Measurements from ENCODE around the gene ANO7.

The ANO7 gene

DNA sequence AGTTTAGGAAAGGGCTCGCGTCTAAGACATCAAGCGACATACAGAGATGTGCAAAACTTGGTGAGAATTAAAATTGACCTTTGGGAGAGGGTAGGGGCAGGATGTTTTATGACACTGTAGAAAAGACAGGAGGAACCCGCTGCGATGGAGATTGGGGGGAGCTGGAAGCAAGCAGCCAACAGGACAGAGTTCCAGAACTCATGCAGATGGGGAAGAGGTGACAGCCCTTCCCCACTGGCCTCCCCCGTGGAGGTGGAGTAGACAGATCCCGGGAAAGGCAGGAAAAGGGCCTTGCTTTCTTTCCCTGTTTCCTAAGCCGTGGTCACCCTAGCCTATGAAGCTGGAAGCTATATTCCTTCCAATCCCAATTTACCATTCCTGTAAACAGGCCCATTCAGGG lies 39.1 kb downstream of the ANO7 start:
- TF ChIP-seq, protein P1, sequence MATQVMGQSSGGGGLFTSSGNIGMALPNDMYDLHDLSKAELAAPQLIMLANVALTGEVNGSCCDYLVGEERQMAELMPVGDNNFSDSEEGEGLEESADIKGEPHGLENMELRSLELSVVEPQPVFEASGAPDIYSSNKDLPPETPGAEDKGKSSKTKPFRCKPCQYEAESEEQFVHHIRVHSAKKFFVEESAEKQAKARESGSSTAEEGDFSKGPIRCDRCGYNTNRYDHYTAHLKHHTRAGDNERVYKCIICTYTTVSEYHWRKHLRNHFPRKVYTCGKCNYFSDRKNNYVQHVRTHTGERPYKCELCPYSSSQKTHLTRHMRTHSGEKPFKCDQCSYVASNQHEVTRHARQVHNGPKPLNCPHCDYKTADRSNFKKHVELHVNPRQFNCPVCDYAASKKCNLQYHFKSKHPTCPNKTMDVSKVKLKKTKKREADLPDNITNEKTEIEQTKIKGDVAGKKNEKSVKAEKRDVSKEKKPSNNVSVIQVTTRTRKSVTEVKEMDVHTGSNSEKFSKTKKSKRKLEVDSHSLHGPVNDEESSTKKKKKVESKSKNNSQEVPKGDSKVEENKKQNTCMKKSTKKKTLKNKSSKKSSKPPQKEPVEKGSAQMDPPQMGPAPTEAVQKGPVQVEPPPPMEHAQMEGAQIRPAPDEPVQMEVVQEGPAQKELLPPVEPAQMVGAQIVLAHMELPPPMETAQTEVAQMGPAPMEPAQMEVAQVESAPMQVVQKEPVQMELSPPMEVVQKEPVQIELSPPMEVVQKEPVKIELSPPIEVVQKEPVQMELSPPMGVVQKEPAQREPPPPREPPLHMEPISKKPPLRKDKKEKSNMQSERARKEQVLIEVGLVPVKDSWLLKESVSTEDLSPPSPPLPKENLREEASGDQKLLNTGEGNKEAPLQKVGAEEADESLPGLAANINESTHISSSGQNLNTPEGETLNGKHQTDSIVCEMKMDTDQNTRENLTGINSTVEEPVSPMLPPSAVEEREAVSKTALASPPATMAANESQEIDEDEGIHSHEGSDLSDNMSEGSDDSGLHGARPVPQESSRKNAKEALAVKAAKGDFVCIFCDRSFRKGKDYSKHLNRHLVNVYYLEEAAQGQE (IDR thresholded peaks at IDR 0.05; ENCODE audit: insufficient read depth in 1 of 2, low read depth in 2 of 2, low read length in 2 of 2), result no peak
- TF ChIP-seq POLR2AphosphoS5 (IDR thresholded peaks at IDR 0.05; ENCODE audit: low read depth, low read length) (no peak; the same call in 1 of the 2 replicates), SIN3A (IDR thresholded peaks at IDR 0.05; ENCODE audit: borderline replicate concordance, insufficient read depth, low read length) (no peak), TAF1 (IDR thresholded peaks at IDR 0.05; ENCODE audit: borderline replicate concordance, insufficient read depth, low read length) (no peak), FOXP2 (optimal IDR thresholded peaks at IDR 0.05; ENCODE audit: borderline replicate concordance, extremely low read depth, extremely low read length, insufficient read depth) (no peak)

DNA sequence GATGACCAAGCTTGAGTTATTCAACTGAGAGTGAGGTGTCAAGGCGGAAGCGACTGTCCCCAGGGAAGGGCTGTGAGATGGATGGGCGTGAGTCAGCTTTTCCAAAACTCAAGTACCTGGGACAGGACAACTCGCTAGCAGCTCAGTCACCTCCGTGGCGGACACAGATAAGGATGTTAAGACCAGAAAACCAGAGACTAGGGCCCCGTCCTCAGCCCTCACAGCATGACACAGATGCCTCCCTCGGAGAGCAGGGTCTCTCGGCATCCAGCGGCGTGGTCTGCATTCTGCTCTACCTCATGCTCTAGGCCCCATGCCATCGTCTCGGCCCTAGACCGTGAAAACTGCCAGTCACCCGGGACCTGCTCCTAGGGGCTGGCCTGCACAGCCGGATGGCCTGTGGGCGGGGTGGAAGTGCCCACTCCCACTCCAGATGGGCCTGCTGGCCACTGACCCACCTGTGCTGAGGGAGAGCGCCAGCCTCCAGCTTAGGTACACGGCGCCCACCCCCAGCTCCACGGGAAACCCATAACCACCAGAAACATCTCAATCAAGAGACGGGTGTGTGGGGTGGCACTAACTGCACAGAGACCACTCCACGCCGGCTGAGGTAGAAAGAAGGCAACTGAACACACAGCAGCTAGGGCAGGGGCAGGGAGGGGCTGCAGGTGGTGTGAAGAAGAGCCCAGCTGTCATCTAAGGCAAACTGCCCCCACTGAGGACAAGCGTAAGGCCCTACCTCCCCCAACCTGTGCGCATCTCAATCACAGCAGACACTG lies 39.8 kb downstream of the ANO7 start:
- TF ChIP-seq FOXP2 (optimal IDR thresholded peaks at IDR 0.05; ENCODE audit: borderline replicate concordance, extremely low read depth, extremely low read length, insufficient read depth), result no peak
- peak; percentile 46; the same call in 1 of the 2 replicates for TF ChIP-seq POLR2AphosphoS5 (IDR thresholded peaks at IDR 0.05; ENCODE audit: low read depth, low read length)

DNA sequence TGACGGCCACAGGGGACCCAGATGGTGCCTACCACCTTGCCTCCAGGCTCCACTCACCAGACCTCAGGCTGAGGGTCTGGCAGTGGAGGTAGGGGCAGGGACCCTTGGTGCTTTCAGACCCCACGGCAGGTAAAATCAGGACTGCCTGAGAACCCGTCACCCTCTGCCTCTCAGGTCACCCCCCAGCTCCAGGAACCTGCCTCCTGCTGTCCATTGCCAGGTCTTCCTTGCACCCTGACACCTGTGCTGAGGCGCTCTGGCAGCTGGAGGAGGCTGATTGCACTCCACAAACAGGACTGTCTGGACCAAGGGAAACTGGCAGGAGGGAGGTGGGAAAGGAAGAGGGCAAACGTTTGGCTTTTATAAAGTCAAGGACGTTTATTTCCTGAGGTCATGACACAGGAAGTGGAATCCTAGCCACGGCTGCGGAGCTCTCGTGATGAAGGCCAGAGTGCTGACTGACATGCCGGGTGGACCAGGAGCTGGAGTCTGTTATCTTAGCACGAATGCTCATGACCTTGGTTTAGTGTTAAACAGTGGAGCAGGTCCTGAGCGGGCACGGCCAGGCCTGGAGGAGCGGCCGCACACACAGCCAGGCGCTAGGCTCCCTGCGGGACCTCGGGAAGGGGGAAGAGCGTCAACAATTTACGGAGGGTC lies 40.5 kb downstream of the ANO7 start:
- TF ChIP-seq SIN3A (IDR thresholded peaks at IDR 0.05; ENCODE audit: borderline replicate concordance, insufficient read depth, low read length) (no peak), TAF1 (IDR thresholded peaks at IDR 0.05; ENCODE audit: borderline replicate concordance, insufficient read depth, low read length) (no peak), POLR2AphosphoS5 (IDR thresholded peaks at IDR 0.05; ENCODE audit: low read depth, low read length) (no peak), FOXP2 (optimal IDR thresholded peaks at IDR 0.05; ENCODE audit: borderline replicate concordance, extremely low read depth, extremely low read length, insufficient read depth) (no peak)
- TF ChIP-seq, protein P1 (IDR thresholded peaks at IDR 0.05; ENCODE audit: insufficient read depth in 1 of 2, low read depth in 2 of 2, low read length in 2 of 2), result no peak

DNA sequence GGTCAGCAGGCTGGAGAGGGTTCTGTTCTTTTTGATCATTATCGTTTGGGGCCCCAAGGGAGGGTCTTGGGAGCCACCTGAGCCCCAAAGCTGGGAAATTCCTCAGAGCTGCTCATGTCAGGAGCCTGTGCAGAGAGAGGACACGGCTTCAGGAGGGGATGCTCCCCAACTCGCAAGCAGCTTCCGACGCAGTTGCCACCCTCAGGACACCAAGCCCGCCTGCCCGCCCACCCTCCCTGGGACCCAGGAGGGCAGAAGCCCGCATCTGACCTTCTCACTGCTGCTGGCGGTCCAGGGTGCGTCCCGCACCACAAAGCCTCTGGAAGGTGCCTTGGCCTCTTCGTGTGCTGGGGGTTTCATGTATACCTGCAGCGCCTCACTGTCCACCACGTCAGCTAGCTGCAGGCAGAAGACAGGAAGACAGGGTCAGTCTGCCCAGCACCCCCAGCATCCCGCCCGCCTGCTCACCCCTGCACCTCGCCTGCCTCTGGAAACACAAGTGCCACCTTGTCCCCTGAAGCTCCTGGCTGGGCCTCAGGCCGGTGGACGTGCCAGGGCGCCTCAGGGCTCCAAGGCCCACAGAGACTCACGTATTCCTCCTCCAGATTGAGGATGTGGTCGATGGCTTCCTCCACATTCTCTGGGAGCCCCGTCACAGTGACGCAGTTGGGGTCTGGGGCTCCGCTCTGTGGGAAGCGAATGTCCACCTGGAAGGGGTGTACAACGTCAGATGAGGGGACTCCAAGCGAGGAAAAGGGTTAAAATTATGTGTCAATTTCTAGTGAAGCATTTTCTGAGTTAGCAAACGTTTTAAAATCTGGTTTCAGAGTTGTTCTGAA lies 41.3 kb downstream of the ANO7 start:
- TF ChIP-seq, protein P1 (IDR thresholded peaks at IDR 0.05; ENCODE audit: insufficient read depth in 1 of 2, low read depth in 2 of 2, low read length in 2 of 2), result no peak
- TF ChIP-seq SIN3A (IDR thresholded peaks at IDR 0.05; ENCODE audit: borderline replicate concordance, insufficient read depth, low read length) (no peak), POLR2AphosphoS5 (IDR thresholded peaks at IDR 0.05; ENCODE audit: low read depth, low read length) (no peak), TAF1 (IDR thresholded peaks at IDR 0.05; ENCODE audit: borderline replicate concordance, insufficient read depth, low read length) (no peak), FOXP2 (optimal IDR thresholded peaks at IDR 0.05; ENCODE audit: borderline replicate concordance, extremely low read depth, extremely low read length, insufficient read depth) (no peak)

DNA sequence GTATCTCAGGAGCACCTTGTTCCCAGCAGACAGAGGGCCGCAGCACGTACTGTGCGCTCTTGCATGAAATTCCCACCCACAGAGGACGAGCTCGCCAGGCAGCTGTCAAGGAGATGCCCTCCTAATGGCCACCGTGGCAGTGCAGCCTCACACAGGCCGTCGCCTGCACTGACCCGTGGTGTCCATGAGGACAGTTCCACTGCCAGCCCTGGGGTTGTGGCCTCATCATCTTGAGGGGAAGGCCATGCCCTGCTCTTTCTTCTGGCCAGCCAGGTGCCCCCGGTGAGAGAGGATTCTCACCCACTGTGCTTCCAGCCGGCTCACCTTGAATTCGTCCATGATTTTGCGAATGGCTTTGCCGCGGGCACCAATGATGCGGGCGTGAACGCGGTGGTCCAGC lies 42.0 kb downstream of the ANO7 start:
- TF ChIP-seq POLR2AphosphoS5 (IDR thresholded peaks at IDR 0.05; ENCODE audit: low read depth, low read length) (no peak), TAF1 (IDR thresholded peaks at IDR 0.05; ENCODE audit: borderline replicate concordance, insufficient read depth, low read length) (no peak), FOXP2 (optimal IDR thresholded peaks at IDR 0.05; ENCODE audit: borderline replicate concordance, extremely low read depth, extremely low read length, insufficient read depth) (no peak), SIN3A (IDR thresholded peaks at IDR 0.05; ENCODE audit: borderline replicate concordance, insufficient read depth, low read length) (no peak)
- TF ChIP-seq, protein P1 (IDR thresholded peaks at IDR 0.05; ENCODE audit: insufficient read depth in 1 of 2, low read depth in 2 of 2, low read length in 2 of 2), result no peak
